ENCODE results near the gene AKNAD1.
"Not testable (repeated sequence)": the region's sequence is repeated elsewhere in the genome, so short reads cannot be mapped to it uniquely, and the experiment has no call there.

The AKNAD1 gene

GRCh38 chr1:108856994-108857393 lies at the start of gene AKNAD1:
TSS of gene AKNAD1 (minus strand) at chr1:108857094. CDS start at chr1:108852664, 4,430 bp downstream.
- DNase-seq (ENCODE audit: low read depth in 2 of 2), result no peak

GRCh38 chr1:108901106-108901505 lies 44.2 kb upstream of the AKNAD1 start:
- no peak for DNase-seq (ENCODE audit: low read depth in 2 of 2)

- no peak for DNase-seq (ENCODE audit: low read depth in 2 of 2)
Measured at GRCh38 chr1:108897865-108898720, 41.2 kb upstream of the AKNAD1 start.

GRCh38 chr1:108896146-108897145 lies 39.6 kb upstream of the AKNAD1 start:
- no peak for DNase-seq (ENCODE audit: low read depth in 2 of 2)

- DNase-seq (ENCODE audit: low read depth in 2 of 2), result no peak
Measured at GRCh38 chr1:108893141-108893530, 36.2 kb upstream of the AKNAD1 start.

GRCh38 chr1:108892356-108893140 lies 35.7 kb upstream of the AKNAD1 start:
- DNase-seq (ENCODE audit: low read depth in 2 of 2), result no peak

- no peak for DNase-seq (ENCODE audit: low read depth in 2 of 2)
Measured at GRCh38 chr1:108889706-108890384, 33.0 kb upstream of the AKNAD1 start.

- DNase-seq (ENCODE audit: low read depth in 2 of 2), result not testable (repeated sequence)
Measured at GRCh38 chr1:108889006-108889645, 32.2 kb upstream of the AKNAD1 start.

GRCh38 chr1:108886292-108886691 lies 29.4 kb upstream of the AKNAD1 start:
- DNase-seq (ENCODE audit: low read depth in 2 of 2), result no peak

- no peak for DNase-seq (ENCODE audit: low read depth in 2 of 2)
Measured at GRCh38 chr1:108884968-108885367, 28.1 kb upstream of the AKNAD1 start.

- DNase-seq (ENCODE audit: low read depth in 2 of 2), result no peak
Measured at GRCh38 chr1:108882837-108883236, 25.9 kb upstream of the AKNAD1 start.

GRCh38 chr1:108881369-108881768 lies 24.5 kb upstream of the AKNAD1 start:
- no peak for DNase-seq (ENCODE audit: low read depth in 2 of 2)

- DNase-seq (ENCODE audit: low read depth in 2 of 2), result no peak
Measured at GRCh38 chr1:108880850-108881249, 24.0 kb upstream of the AKNAD1 start.

GRCh38 chr1:108878678-108879077 lies 21.8 kb upstream of the AKNAD1 start:
- no peak for DNase-seq (ENCODE audit: low read depth in 2 of 2)

- DNase-seq (ENCODE audit: low read depth in 2 of 2), result no peak
Measured at GRCh38 chr1:108878160-108878469, 21.2 kb upstream of the AKNAD1 start.

GRCh38 chr1:108877348-108878159 lies 20.7 kb upstream of the AKNAD1 start:
- no peak for DNase-seq (ENCODE audit: low read depth in 2 of 2)

- DNase-seq (ENCODE audit: low read depth in 2 of 2), result no peak
Measured at GRCh38 chr1:108871050-108871724, 14.3 kb upstream of the AKNAD1 start.

- DNase-seq (ENCODE audit: low read depth in 2 of 2), result no peak
Measured at GRCh38 chr1:108865316-108865910, 8.5 kb upstream of the AKNAD1 start.

GRCh38 chr1:108863984-108864383 lies 7.1 kb upstream of the AKNAD1 start:
- DNase-seq (ENCODE audit: low read depth in 2 of 2), result no peak

Measured in stimulated activated CD8-positive, alpha-beta memory T cell treated with anti-CD3 and anti-CD28 coated beads, Interleukin-15, amount 100 ng/mL, for 48 hours (primary cell).